HG03159 (cell line): Measurements from ENCODE around the gene GABRA5.
"Not testable (repeated sequence)": the region's sequence is repeated elsewhere in the genome, so short reads cannot be mapped to it uniquely, and the experiment has no call there.

Source experiments
- ATAC-seq: cut with Tn5 transposase; IDR thresholded peaks from one replicate; pipeline ENCODE4 v1.9.1; 2021; ENCODE audit warnings: mild to moderate bottlenecking, moderate library complexity; ENCODE audit not compliant: unreplicated experiment

GABRA5 gene

GRCh38 chr15:26866298-26867199 lies at the start of gene GABRA5:
Gene GABRA5 (plus strand): TSS chr15:26867062. CDS start chr15:26869249, 2,187 bp downstream.
- ATAC-seq, result no peak

DNA sequence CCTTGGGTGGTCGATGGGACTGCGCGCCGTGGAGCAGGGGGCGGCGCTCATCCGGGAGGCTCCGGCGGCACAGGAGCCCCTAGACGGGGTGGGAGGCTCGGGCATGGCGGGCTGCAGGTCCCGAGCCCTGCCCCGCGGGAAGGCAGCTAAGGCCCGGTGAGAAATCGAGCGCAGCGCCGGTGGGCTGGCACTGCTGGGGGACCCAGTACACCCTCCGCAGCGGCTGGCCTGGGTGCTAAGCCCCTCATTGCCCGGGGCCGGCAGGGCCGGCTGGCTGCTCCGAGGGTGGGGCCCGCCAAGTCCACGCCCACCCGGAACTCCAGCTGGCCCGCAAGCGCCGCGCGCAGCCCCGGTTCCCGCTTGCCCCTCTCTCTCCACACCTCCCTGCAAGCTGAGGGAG lies 35.7 kb upstream of the GABRA5 start:
- ATAC-seq, result not testable (repeated sequence)

GRCh38 chr15:26831951-26832350 lies 34.9 kb upstream of the GABRA5 start:
- ATAC-seq, result no peak

DNA sequence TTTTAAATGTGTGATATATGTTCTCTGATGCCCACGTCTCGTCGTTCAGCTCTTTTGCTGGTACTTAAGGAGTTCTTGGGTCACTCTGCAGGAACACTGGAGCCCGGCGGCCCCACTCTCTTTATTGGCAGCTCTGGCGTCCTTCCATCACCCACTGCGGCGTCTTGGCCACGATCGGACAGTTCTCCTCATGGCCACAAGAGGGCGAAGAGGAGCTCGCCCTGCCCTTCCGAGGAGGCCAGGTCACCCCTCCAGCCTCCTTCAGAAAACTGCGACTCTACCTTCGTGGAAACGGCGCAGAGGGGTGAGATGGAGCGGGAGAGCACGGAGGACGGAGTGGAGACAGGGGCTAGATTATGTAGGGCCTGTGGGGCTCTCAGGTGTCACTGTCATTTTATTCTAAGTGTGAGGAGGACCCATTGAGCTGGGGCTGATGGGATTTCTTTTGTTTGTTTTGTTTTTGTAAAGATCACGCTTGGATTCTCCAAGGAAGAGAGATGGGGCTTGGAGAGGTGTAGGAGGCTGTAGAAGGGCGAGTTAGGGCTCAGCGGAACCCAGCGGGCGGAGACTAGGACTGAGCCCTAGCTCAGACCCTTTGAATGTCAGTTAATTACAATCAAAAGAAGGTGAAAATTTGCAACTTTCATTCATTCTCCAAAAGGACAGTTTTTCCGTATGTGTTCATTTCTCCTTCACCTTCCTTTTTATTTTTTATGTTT lies 28.0 kb upstream of the GABRA5 start:
- no peak for ATAC-seq

GRCh38 chr15:26841514-26841913 lies 25.3 kb upstream of the GABRA5 start:
- ATAC-seq, result no peak

DNA sequence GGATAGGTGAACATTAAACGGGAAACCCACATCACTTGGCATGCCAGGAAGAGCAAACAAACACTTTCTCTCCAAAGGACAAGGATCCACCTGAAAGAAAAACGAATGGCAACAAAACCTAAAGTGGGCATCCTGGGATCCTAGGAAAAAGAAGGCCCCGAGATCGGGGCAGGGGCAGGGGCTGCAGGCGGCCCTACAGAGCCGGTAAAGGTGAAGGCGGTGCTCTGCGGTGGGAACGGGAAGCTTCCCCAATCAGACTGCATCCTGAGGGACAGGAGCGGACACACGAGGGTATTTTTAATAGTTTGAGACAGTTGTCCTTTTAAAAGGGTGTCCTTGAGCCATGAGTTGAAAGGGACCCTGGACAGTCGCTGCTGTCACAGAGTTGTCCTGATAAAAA lies 24.9 kb upstream of the GABRA5 start:
- no peak for ATAC-seq

DNA sequence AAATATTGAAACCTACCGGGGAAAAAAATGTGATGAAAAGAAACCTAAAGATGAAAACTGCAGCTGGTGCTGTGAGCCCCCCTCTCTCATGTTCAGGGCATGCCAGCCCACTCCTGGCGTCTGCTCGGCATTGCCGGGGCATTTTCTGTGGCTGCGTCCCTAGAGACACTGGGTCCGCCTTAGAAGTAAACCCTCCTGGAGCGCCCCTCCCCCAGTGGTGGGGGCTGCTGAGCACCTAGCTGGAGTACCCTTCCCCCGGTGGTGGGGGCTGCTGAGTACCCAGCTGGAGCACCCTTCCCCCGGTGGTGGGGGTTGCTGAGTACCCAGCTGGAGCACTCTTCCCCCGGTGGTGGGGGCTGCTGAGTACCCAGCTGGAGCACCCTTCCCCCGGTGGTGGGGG lies 24.5 kb upstream of the GABRA5 start:
- no peak for ATAC-seq

DNA sequence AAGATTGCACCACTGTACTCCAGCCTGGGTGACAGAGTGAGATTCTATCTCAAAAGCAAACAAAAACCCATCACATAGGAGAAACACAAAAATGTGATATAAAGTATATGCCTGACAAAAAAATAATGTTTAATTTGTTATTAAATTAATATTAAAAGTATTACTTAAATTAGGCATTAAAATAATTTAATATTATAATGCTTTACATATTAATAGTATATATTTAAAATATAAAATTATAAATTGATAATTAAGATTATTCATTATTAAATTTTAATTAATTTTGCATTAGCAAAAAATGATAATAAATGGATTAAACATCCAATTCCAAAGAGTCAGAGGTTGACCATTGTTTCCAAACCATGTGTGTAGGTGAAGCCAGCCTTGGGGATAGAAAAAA lies 22.0 kb upstream of the GABRA5 start:
- no peak for ATAC-seq

GRCh38 chr15:26848498-26848897 lies 18.4 kb upstream of the GABRA5 start:
- no peak for ATAC-seq

- no peak for ATAC-seq
Observed at GRCh38 chr15:26850161-26850560, 16.7 kb upstream of the GABRA5 start.

GRCh38 chr15:26852980-26853379 lies 13.9 kb upstream of the GABRA5 start:
- no peak for ATAC-seq

- no peak for ATAC-seq
Observed at GRCh38 chr15:26854435-26854834, 12.4 kb upstream of the GABRA5 start.

DNA sequence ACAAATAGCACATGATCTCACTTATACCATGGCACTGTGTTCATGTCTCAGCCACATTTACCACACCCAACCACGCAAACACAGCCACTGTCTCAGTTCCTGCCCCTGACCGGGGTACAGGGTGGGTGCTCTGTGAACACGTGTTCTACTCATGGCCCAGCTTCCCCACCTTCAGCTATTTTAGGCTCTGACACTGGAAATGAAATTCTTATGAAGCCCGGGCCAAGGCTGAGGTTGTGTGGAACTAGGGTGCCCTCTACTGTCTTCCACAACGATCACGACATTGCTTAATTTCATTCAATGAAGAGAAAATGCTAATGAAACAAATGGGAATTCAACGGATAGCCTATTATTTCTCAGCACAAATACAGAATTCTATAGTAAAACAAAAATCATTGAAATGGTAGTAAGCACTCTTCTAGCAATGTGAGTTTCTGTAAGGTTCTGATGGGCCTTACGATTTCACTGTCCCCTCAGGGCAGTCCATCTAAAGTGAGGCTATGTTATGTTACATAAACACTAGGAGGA lies 2.1 kb upstream of the GABRA5 start:
- no peak for ATAC-seq

- ATAC-seq, result no peak
Observed at GRCh38 chr15:26867200-26868007, 542 bp downstream of the GABRA5 start.

DNA sequence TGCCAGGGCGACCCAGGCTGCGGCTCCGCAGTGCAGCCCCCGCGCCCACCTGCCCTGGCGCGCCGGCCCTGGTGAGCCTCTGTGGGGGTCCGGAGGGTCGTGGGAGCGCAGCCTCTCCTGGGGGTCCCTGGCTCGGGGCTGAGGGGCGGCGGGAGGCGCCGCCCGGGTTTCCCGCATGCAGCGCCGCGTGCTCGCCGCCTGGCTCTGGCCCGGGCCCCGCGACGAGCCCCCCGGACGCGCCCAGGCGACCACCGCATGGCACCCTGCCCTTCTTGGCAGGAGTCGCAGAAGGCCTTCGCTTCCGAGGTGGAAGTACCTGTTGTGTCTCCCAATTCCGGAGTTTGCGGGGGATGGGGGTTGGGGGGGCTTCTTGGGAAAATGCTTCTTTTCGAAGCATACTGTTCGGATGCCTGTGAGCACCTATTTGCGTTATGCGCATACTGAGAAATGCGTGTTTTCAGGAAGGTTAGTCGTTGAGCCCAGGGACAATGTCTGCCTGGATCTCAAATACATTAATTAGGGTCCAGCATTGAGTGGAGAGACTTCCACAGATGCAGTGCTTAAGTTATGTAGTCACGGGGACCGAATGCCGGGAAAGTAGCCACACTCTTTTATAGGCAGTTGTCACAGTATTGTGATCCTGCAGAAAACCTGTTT lies 1.3 kb downstream of the GABRA5 start:
- no peak for ATAC-seq

DNA sequence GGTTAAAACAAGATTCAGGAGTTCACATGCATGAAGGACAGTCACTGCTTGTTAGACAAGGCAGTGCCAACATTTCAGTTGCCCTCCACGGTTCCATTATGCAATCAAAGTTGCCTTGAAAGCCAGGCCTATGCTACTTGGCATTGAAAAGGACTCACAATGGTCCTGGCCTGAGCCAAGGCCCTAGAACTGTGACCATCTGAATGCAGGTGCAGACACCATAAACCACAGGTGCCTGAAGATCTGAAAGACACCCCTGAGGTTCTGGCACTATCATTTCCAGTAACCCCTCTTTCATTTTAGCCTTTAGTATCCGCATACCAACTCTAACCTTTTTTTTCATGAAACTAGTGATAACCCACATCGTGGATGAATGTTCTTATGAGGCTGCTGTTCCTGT lies 2.8 kb downstream of the GABRA5 start:
- no peak for ATAC-seq

DNA sequence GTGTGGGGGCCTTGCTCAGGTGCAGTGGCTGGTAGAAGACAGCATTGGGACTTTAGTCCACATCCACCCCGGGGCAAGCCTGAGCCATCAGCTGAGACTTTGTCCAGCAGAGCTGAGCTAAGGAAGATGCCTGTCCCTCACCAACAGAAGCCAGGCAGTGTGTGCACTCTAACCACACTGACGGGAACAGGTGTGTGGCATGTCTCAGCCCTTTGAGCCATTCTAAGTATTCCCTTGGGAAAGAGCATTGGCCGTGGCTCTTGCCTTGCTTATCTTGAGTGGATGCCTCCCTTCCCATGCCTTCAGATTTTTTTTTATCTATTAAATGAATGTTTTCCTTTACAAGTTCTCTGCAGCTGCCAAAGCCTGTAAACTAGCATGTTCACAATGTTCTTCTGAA lies 3.5 kb downstream of the GABRA5 start:
- ATAC-seq, result no peak

- ATAC-seq, result no peak
Observed at GRCh38 chr15:26872206-26872605, 5.3 kb downstream of the GABRA5 start.

DNA sequence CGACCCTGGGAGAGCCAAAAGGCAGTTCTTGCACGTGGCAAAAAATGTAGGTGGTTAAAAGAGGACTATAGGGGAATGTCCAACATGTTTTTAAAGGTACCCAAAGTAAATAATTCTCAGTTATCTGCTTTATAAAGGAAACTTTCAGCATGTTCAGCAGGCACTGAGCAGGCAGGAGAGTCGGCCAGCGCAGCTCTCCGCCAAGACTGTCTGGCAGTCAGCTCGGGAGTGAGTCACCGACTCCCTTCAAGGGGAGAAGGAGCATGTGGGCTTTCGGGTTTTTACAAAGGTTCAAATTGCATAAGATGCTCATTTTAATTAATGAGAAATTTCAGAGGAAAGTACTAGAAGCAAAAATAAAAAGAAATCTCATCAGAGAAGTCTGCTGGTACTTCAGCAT lies 7.0 kb downstream of the GABRA5 start:
- no peak for ATAC-seq

- ATAC-seq, result no peak
Observed at GRCh38 chr15:26874774-26875475, 8.1 kb downstream of the GABRA5 start.
